Measurements from ENCODE around the gene BEND5.

The BEND5 gene

GRCh38 chr1:48726139-48726538 lies 50.6 kb downstream of the BEND5 start:
- no peak for DNase-seq (ENCODE audit: low read depth in 1 of 2, low spot score in 1 of 2)

GRCh38 chr1:48725341-48726046 lies 51.2 kb downstream of the BEND5 start:
- DNase-seq (ENCODE audit: low read depth in 1 of 2, low spot score in 1 of 2), result no peak

- DNase-seq (ENCODE audit: low read depth in 1 of 2, low spot score in 1 of 2), result no peak
Observed at GRCh38 chr1:48720929-48721328, 55.8 kb downstream of the BEND5 start.

GRCh38 chr1:48718705-48719104 lies 58.0 kb downstream of the BEND5 start:
- DNase-seq (ENCODE audit: low read depth in 1 of 2, low spot score in 1 of 2), result no peak

- no peak for DNase-seq (ENCODE audit: low read depth in 1 of 2, low spot score in 1 of 2)
Observed at GRCh38 chr1:48718116-48718630, 58.5 kb downstream of the BEND5 start.

GRCh38 chr1:48717082-48717481 lies 59.6 kb downstream of the BEND5 start:
- DNase-seq (ENCODE audit: low read depth in 1 of 2, low spot score in 1 of 2), result no peak

- DNase-seq (ENCODE audit: low read depth in 1 of 2, low spot score in 1 of 2), result no peak
Observed at GRCh38 chr1:48715921-48716320, 60.8 kb downstream of the BEND5 start.

GRCh38 chr1:48710915-48711314 lies 65.8 kb downstream of the BEND5 start:
- DNase-seq (ENCODE audit: low read depth in 1 of 2, low spot score in 1 of 2), result no peak

- no peak for DNase-seq (ENCODE audit: low read depth in 1 of 2, low spot score in 1 of 2)
Observed at GRCh38 chr1:48710318-48710717, 66.4 kb downstream of the BEND5 start.

- no peak for DNase-seq (ENCODE audit: low read depth in 1 of 2, low spot score in 1 of 2)
Observed at GRCh38 chr1:48704736-48705135, 72.0 kb downstream of the BEND5 start.

GRCh38 chr1:48701445-48701844 lies 75.2 kb downstream of the BEND5 start:
- no peak for DNase-seq (ENCODE audit: low read depth in 1 of 2, low spot score in 1 of 2)

- peak in 1 of 2 donors; percentile 25 for DNase-seq (ENCODE audit: low read depth in 1 of 2, low spot score in 1 of 2)
Observed at GRCh38 chr1:48697066-48697707, 79.5 kb downstream of the BEND5 start.

- DNase-seq (ENCODE audit: low read depth in 1 of 2, low spot score in 1 of 2), result no peak
Observed at GRCh38 chr1:48695161-48695560, 81.5 kb downstream of the BEND5 start.

- DNase-seq (ENCODE audit: low read depth in 1 of 2, low spot score in 1 of 2), result no peak
Observed at GRCh38 chr1:48693674-48694320, 82.9 kb downstream of the BEND5 start.

GRCh38 chr1:48693180-48693579 lies 83.5 kb downstream of the BEND5 start:
- no peak for DNase-seq (ENCODE audit: low read depth in 1 of 2, low spot score in 1 of 2)

- no peak for DNase-seq (ENCODE audit: low read depth in 1 of 2, low spot score in 1 of 2)
Observed at GRCh38 chr1:48692235-48692634, 84.5 kb downstream of the BEND5 start.

- DNase-seq (ENCODE audit: low read depth in 1 of 2, low spot score in 1 of 2), result no peak
Observed at GRCh38 chr1:48691429-48692001, 85.2 kb downstream of the BEND5 start.

GRCh38 chr1:48688102-48688760 lies 88.5 kb downstream of the BEND5 start:
- no peak for DNase-seq (ENCODE audit: low read depth in 1 of 2, low spot score in 1 of 2)

- DNase-seq (ENCODE audit: low read depth in 1 of 2, low spot score in 1 of 2), result no peak
Observed at GRCh38 chr1:48687282-48688045, 89.2 kb downstream of the BEND5 start.

GRCh38 chr1:48686159-48686558 lies 90.5 kb downstream of the BEND5 start:
- DNase-seq (ENCODE audit: low read depth in 1 of 2, low spot score in 1 of 2), result no peak

GRCh38 chr1:48684381-48684780 lies 92.3 kb downstream of the BEND5 start:
- DNase-seq (ENCODE audit: low read depth in 1 of 2, low spot score in 1 of 2), result no peak
